ENCODE results near the gene PRKCA.

PRKCA gene

GRCh38 chr17:66776999-66777688 lies 474.7 kb downstream of the PRKCA start:
- no peak for DNase-seq (ENCODE audit: low spot score)

GRCh38 chr17:66777689-66778225 lies 475.3 kb downstream of the PRKCA start:
- DNase-seq (ENCODE audit: low spot score) = no peak

- no peak for DNase-seq (ENCODE audit: low spot score)
Measured at GRCh38 chr17:66778531-66779236, 476.3 kb downstream of the PRKCA start.

- DNase-seq (ENCODE audit: low spot score) = no peak
Measured at GRCh38 chr17:66779237-66779606, 476.8 kb downstream of the PRKCA start.

GRCh38 chr17:66781135-66781534 lies 478.7 kb downstream of the PRKCA start:
- DNase-seq (ENCODE audit: low spot score) = no peak

GRCh38 chr17:66782851-66783250 lies 480.4 kb downstream of the PRKCA start:
- no peak for DNase-seq (ENCODE audit: low spot score)

GRCh38 chr17:66783656-66784381 lies 481.4 kb downstream of the PRKCA start:
- no peak for DNase-seq (ENCODE audit: low spot score)

GRCh38 chr17:66784621-66785364 lies 482.4 kb downstream of the PRKCA start:
- DNase-seq (ENCODE audit: low spot score) = no peak

GRCh38 chr17:66786107-66786506 lies 483.7 kb downstream of the PRKCA start:
- DNase-seq (ENCODE audit: low spot score) = no peak

- DNase-seq (ENCODE audit: low spot score) = no peak
Measured at GRCh38 chr17:66787914-66788313, 485.5 kb downstream of the PRKCA start.

- no peak for DNase-seq (ENCODE audit: low spot score)
Measured at GRCh38 chr17:66789093-66789492, 486.7 kb downstream of the PRKCA start.

GRCh38 chr17:66789961-66790437 lies 487.6 kb downstream of the PRKCA start:
- no peak for DNase-seq (ENCODE audit: low spot score)

GRCh38 chr17:66790501-66791061 lies 488.2 kb downstream of the PRKCA start:
- DNase-seq (ENCODE audit: low spot score) = no peak

GRCh38 chr17:66791347-66791746 lies 488.9 kb downstream of the PRKCA start:
- DNase-seq (ENCODE audit: low spot score) = no peak

- no peak for DNase-seq (ENCODE audit: low spot score)
Measured at GRCh38 chr17:66793814-66794213, 491.4 kb downstream of the PRKCA start.

GRCh38 chr17:66795486-66795885 lies 493.1 kb downstream of the PRKCA start:
- no peak for DNase-seq (ENCODE audit: low spot score)

GRCh38 chr17:66799849-66800537 lies 497.6 kb downstream of the PRKCA start:
- DNase-seq (ENCODE audit: low spot score) = no peak

GRCh38 chr17:66803474-66803951 lies 501.1 kb downstream of the PRKCA start:
- no peak for DNase-seq (ENCODE audit: low spot score)

- DNase-seq (ENCODE audit: low spot score) = no peak
Measured at GRCh38 chr17:66805567-66805966, 503.2 kb downstream of the PRKCA start.

GRCh38 chr17:66807182-66807581 lies 504.8 kb downstream of the PRKCA start:
- DNase-seq (ENCODE audit: low spot score) = no peak

GRCh38 chr17:66809408-66809807 lies 507.0 kb downstream of the PRKCA start:
- DNase-seq (ENCODE audit: low spot score) = no peak
